ENCODE results near the gene EML5.

The EML5 gene

GRCh38 chr14:88630565-88630964 lies 162.2 kb downstream of the EML5 start:
- TF ChIP-seq, protein P1, sequence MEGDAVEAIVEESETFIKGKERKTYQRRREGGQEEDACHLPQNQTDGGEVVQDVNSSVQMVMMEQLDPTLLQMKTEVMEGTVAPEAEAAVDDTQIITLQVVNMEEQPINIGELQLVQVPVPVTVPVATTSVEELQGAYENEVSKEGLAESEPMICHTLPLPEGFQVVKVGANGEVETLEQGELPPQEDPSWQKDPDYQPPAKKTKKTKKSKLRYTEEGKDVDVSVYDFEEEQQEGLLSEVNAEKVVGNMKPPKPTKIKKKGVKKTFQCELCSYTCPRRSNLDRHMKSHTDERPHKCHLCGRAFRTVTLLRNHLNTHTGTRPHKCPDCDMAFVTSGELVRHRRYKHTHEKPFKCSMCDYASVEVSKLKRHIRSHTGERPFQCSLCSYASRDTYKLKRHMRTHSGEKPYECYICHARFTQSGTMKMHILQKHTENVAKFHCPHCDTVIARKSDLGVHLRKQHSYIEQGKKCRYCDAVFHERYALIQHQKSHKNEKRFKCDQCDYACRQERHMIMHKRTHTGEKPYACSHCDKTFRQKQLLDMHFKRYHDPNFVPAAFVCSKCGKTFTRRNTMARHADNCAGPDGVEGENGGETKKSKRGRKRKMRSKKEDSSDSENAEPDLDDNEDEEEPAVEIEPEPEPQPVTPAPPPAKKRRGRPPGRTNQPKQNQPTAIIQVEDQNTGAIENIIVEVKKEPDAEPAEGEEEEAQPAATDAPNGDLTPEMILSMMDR (IDR thresholded peaks at IDR 0.05; ENCODE audit: low read depth, low read length): no peak
- TF ChIP-seq POLR2A (IDR thresholded peaks at IDR 0.05; ENCODE audit: extremely low read depth, insufficient read length): no peak
- TF ChIP-seq, protein P2, sequence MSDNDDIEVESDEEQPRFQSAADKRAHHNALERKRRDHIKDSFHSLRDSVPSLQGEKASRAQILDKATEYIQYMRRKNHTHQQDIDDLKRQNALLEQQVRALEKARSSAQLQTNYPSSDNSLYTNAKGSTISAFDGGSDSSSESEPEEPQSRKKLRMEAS (IDR thresholded peaks at IDR 0.05; ENCODE audit: low read depth, low read length): no peak
- TF ChIP-seq MYC (IDR thresholded peaks at IDR 0.05; ENCODE audit: low read depth, low read length): no peak
- DNase-seq (ENCODE audit: low read depth): no peak
- no peak overlapping the region for H3K4me3 ChIP-seq (ENCODE audit: low read depth, low read length)

DNA sequence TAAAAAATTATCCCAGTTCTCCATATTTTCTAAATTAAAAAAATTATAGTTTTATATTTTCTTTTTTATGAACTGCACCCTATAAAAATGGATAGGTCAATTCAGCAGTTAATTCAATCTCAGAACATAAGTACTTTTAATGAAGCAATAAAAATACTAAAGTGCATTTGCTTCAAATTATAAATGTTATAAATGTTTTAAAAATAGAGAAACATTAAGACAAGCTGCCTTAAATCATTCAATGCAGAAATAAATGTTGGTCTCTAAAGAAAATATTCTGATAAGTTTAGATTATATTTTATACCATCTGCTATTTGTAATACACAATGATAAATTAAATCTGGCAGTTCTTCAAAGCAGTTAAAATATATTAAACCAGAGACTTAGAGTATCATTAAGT lies 164.3 kb downstream of the EML5 start:
- no peak for DNase-seq (ENCODE audit: low read depth)
- no peak overlapping the region for H3K4me3 ChIP-seq (ENCODE audit: low read depth, low read length)
- TF ChIP-seq MYC (IDR thresholded peaks at IDR 0.05; ENCODE audit: low read depth, low read length) (no peak), POLR2A (IDR thresholded peaks at IDR 0.05; ENCODE audit: extremely low read depth, insufficient read length) (no peak)
- TF ChIP-seq, protein P1 (IDR thresholded peaks at IDR 0.05; ENCODE audit: low read depth, low read length): no peak
- TF ChIP-seq, protein P2 (IDR thresholded peaks at IDR 0.05; ENCODE audit: low read depth, low read length): no peak

DNA sequence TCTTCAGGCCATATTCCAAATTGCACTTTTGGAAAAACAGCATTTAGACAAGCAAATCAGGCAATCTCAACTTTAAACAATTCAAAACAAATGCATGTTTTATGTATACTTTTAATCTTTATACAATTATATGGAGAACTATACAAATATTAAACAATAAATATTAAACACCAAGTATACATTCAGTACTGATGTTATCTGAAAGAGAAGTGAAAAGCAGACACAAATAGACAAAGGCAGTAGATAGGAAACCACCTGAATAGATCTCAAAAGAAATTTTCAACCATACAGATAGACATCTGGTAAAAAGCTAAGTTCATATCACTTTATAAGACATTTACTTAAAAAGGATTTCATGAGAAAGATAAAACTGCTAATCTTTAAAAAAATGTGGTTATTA lies 164.7 kb downstream of the EML5 start:
- H3K4me3 ChIP-seq (ENCODE audit: low read depth, low read length): no peak overlapping the region
- TF ChIP-seq POLR2A (IDR thresholded peaks at IDR 0.05; ENCODE audit: extremely low read depth, insufficient read length) (no peak), MYC (IDR thresholded peaks at IDR 0.05; ENCODE audit: low read depth, low read length) (no peak)
- TF ChIP-seq, protein P1 (IDR thresholded peaks at IDR 0.05; ENCODE audit: low read depth, low read length): no peak
- no peak for DNase-seq (ENCODE audit: low read depth)

DNA sequence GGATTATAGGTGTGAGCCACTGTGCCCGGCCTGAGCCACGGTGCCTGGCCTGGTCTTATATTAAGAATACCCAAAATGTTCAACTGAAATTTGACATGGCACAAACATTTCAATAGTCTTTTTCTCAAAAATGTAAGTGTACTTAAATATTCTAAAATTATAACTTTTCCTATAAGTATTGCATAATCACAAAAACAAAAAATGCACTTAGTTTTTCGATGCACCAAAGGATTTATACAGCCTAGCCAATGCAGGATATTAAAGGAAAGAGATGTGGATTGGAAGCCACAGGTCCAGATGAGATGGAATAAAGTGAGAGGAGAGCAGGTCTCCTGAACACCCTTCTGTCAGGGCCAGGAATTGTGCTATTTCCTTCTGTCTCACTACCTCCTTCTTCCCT lies 167.1 kb downstream of the EML5 start:
- H3K4me3 ChIP-seq (ENCODE audit: low read depth, low read length): no peak overlapping the region
- TF ChIP-seq, protein P2 (IDR thresholded peaks at IDR 0.05; ENCODE audit: low read depth, low read length): no peak
- TF ChIP-seq MYC (IDR thresholded peaks at IDR 0.05; ENCODE audit: low read depth, low read length): no peak
- TF ChIP-seq, protein P1 (IDR thresholded peaks at IDR 0.05; ENCODE audit: low read depth, low read length): no peak
- TF ChIP-seq POLR2A (IDR thresholded peaks at IDR 0.05; ENCODE audit: extremely low read depth, insufficient read length): no peak
- no peak for DNase-seq (ENCODE audit: low read depth)

- no peak for DNase-seq (ENCODE audit: low read depth)
- no peak for TF ChIP-seq POLR2A (IDR thresholded peaks at IDR 0.05; ENCODE audit: extremely low read depth, insufficient read length)
- no peak for TF ChIP-seq MYC (IDR thresholded peaks at IDR 0.05; ENCODE audit: low read depth, low read length)
- TF ChIP-seq, protein P1 (IDR thresholded peaks at IDR 0.05; ENCODE audit: low read depth, low read length): no peak
- TF ChIP-seq, protein P2 (IDR thresholded peaks at IDR 0.05; ENCODE audit: low read depth, low read length): no peak
- H3K4me3 ChIP-seq (ENCODE audit: low read depth, low read length): no peak overlapping the region
These were observed 171.7 kb downstream of the EML5 start for GRCh38 chr14:88621100-88621499.

DNA sequence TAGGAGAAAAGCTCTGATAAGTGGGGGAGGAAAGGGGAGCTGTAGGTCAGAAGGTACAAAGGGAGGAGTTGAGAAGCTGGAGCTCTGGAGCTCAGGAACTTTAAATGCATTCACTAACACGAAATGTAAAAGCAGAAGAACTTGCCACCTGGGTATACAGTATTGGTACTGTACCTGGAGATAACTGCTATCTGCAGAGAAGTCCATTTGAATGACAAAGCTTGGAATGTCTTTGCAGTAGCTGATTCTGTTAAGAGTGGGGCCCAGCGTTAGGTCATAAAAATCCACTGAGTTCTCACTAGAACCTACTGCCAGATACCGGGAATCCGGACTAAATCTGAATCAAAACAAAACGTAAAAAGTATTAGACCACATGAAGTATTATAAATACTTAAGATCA lies 174.3 kb downstream of the EML5 start:
- H3K4me3 ChIP-seq (ENCODE audit: low read depth, low read length): no peak overlapping the region
- DNase-seq (ENCODE audit: low read depth): no peak
- TF ChIP-seq, protein P2 (IDR thresholded peaks at IDR 0.05; ENCODE audit: low read depth, low read length): no peak
- TF ChIP-seq MYC (IDR thresholded peaks at IDR 0.05; ENCODE audit: low read depth, low read length) (no peak), POLR2A (IDR thresholded peaks at IDR 0.05; ENCODE audit: extremely low read depth, insufficient read length) (no peak)
- TF ChIP-seq, protein P1 (IDR thresholded peaks at IDR 0.05; ENCODE audit: low read depth, low read length): no peak
